ENCODE data around the gene CKM. TPM values are rescaled to one million over a fixed set of nuclear protein-coding genes. Genes with fewer than 3 reads are reported as not detected.

The CKM gene
- total RNA-seq, 1 donor from 2014 or later, result not detected

DNA sequence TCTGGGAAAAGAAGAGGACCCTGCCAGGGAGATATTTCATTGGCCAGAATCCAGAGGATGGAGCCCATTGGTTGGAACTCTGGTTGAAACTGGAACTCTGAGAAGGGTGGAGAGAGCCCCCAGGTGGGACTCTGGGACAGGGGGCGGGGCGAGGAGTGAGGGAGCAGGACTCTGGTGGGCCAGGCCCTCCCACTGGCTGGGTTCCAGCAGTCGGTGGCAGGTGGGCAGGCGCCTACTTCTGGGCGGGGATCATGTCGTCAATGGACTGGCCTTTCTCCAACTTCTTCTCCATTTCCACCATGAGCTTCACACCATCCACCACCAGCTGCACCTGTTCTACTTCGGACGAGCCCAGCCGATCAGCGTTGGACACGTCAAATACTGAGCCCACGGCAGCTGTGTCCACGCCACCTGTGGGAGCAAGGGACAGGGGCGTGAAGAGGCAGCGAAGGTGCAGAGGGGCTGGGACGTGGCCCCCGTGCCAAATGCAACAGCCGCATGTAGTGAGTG lies 16.1 kb downstream of the CKM start:
- Mint-ChIP-seq H3K36me3 (ENCODE audit: low read depth) (no peaks in the 10 kb centered on the region), H3K27me3 (ENCODE audit: low read depth) (peaks cover 13% of the 10 kb centered on the region), H3K9me3 (no peaks in the 10 kb centered on the region), H3K27ac (ENCODE audit: unreplicated experiment) (no peak overlapping the region), H3K4me3 (no peak overlapping the region), H3K4me1 (no peaks in the 10 kb centered on the region)
- TF ChIP-seq, protein P1, sequence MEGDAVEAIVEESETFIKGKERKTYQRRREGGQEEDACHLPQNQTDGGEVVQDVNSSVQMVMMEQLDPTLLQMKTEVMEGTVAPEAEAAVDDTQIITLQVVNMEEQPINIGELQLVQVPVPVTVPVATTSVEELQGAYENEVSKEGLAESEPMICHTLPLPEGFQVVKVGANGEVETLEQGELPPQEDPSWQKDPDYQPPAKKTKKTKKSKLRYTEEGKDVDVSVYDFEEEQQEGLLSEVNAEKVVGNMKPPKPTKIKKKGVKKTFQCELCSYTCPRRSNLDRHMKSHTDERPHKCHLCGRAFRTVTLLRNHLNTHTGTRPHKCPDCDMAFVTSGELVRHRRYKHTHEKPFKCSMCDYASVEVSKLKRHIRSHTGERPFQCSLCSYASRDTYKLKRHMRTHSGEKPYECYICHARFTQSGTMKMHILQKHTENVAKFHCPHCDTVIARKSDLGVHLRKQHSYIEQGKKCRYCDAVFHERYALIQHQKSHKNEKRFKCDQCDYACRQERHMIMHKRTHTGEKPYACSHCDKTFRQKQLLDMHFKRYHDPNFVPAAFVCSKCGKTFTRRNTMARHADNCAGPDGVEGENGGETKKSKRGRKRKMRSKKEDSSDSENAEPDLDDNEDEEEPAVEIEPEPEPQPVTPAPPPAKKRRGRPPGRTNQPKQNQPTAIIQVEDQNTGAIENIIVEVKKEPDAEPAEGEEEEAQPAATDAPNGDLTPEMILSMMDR (conservative IDR thresholded peaks at IDR 0.05), result no peak
- DNase-seq (ENCODE audit: low read depth, low spot score), result no peak

- no peak overlapping the region for H3K4me3 Mint-ChIP-seq
- H3K9me3 Mint-ChIP-seq, result no peaks in the 10 kb centered on the region
- no peak for DNase-seq (ENCODE audit: low read depth, low spot score)
- no peaks in the 10 kb centered on the region for H3K36me3 Mint-ChIP-seq (ENCODE audit: low read depth)
- peaks cover 13% of the 10 kb centered on the region for H3K27me3 Mint-ChIP-seq (ENCODE audit: low read depth)
- H3K4me1 Mint-ChIP-seq, result no peaks in the 10 kb centered on the region
- TF ChIP-seq, protein P1 (conservative IDR thresholded peaks at IDR 0.05), result no peak
- H3K27ac Mint-ChIP-seq (ENCODE audit: unreplicated experiment), result no peak overlapping the region
Measured at GRCh38 chr19:45306040-45306439, 16.6 kb downstream of the CKM start.

DNA sequence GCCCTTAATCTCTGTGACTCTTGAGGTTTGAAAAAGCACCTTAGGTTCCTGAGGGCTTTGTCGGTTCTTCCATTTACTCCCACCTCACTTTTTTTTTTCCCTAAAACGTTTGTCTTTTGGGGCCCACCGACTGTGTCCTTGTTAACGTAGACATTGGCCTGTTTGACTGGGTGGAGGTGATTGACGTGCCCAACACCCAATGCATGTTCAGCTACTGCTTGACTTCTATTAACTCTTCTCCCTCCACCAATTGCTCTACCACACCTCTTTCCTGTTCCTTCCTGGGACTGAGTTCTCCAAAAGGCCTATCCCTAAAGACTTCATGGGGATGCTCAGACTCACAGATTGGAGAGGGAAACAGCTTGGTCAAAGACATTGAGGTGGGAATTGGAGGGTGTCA lies 17.3 kb downstream of the CKM start:
- no peak for DNase-seq (ENCODE audit: low read depth, low spot score)
- H3K9me3 Mint-ChIP-seq, result no peaks in the 10 kb centered on the region
- TF ChIP-seq, protein P1 (conservative IDR thresholded peaks at IDR 0.05), result no peak
- H3K4me3 Mint-ChIP-seq, result no peak overlapping the region
- peaks cover 13% of the 10 kb centered on the region for H3K27me3 Mint-ChIP-seq (ENCODE audit: low read depth)
- H3K27ac Mint-ChIP-seq (ENCODE audit: unreplicated experiment), result no peak overlapping the region
- H3K36me3 Mint-ChIP-seq (ENCODE audit: low read depth), result peaks cover 5% of the 10 kb centered on the region
- no peaks in the 10 kb centered on the region for H3K4me1 Mint-ChIP-seq

DNA sequence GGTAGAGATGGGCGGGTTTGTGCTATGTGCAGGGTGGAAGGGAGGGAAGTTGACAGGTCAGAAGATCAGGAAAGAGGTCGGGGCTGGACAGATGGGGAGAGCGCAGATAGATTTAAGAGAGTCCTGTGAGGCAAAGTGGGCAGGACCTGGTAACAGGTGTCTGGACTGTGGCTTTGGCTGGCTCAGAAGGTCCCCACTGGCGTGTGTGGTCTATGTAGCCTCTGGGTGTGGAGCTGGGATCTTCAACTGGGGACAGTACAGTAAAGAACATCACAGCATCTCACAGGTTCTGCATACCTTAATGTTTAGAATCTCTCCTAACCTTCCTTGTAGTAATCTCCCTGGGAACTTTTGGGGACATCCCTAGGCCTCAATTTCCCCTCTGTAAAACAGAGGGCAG lies 17.7 kb downstream of the CKM start:
- Mint-ChIP-seq H3K9me3 (no peaks in the 10 kb centered on the region), H3K36me3 (ENCODE audit: low read depth) (peaks cover 8% of the 10 kb centered on the region), H3K4me3 (no peak overlapping the region), H3K27me3 (ENCODE audit: low read depth) (peaks cover 13% of the 10 kb centered on the region), H3K4me1 (no peaks in the 10 kb centered on the region), H3K27ac (ENCODE audit: unreplicated experiment) (no peak overlapping the region)
- TF ChIP-seq, protein P1 (conservative IDR thresholded peaks at IDR 0.05), result no peak
- no peak for DNase-seq (ENCODE audit: low read depth, low spot score)

- peaks cover 10% of the 10 kb centered on the region for H3K36me3 Mint-ChIP-seq (ENCODE audit: low read depth)
- H3K4me1 Mint-ChIP-seq, result no peaks in the 10 kb centered on the region
- no peaks in the 10 kb centered on the region for H3K9me3 Mint-ChIP-seq
- no peak overlapping the region for H3K4me3 Mint-ChIP-seq
- no peak overlapping the region for H3K27ac Mint-ChIP-seq (ENCODE audit: unreplicated experiment)
- DNase-seq (ENCODE audit: low read depth, low spot score), result no peak
- H3K27me3 Mint-ChIP-seq (ENCODE audit: low read depth), result peaks cover 13% of the 10 kb centered on the region
- TF ChIP-seq, protein P1 (conservative IDR thresholded peaks at IDR 0.05), result no peak
Measured at GRCh38 chr19:45304141-45304926, 18.3 kb downstream of the CKM start.
